SK-N-MC (cell line): ENCODE data around the gene ACSM5.

Source experiments
- DNase-seq: peaks from one replicate; pipeline ENCODE4 v3.0.0-alpha.2; 2011; ENCODE audit warnings: low read depth, low spot score
- H3K27ac ChIP-seq: fragments of 200-600 bp; sonication (generic); 2 replicates; pipeline ENCODE4 v1.5.1; 2016; ENCODE audit warnings: mixed run types
- H3K36me3 ChIP-seq: fragments of 200-600 bp; sonication (generic); 2 replicates; pipeline ENCODE4 v1.6.1; 2017; ENCODE audit warnings: antibody characterized with exemption, low read length, mixed read lengths; ENCODE audit not compliant: insufficient read depth
- H3K4me3 ChIP-seq: fragments of 200-600 bp; sonication (generic); 2 replicates; pipeline ENCODE4 v1.5.1; 2016
- H3K9ac ChIP-seq: fragments of 200-600 bp; sonication (generic); 2 replicates; pipeline ENCODE4 v1.8.0; 2017; ENCODE audit warnings: mixed run types, mixed read lengths; ENCODE audit not compliant: insufficient read length
- H3K9me3 ChIP-seq: fragments of 200-600 bp; sonication (generic); 2 replicates; pipeline ENCODE4 v1.6.1; 2017; ENCODE audit warnings: low read depth, mild to moderate bottlenecking, antibody characterized with exemption, low read length, moderate library complexity, mixed read lengths
- EZH2 ChIP-seq: fragments of 200-600 bp; sonication (generic); IDR thresholded peaks from one replicate; pipeline ENCODE4 v1.6.1; 2017; ENCODE audit warnings: antibody characterized with exemption
- FOXP2 ChIP-seq: optimal IDR thresholded peaks from 2 replicates; pipeline ENCODE3; 2011; ENCODE audit warnings: mild to moderate bottlenecking, moderate library complexity; ENCODE audit not compliant: insufficient read depth; ENCODE audit errors: extremely low read length, control extremely low read depth
- POLR2AphosphoS5 ChIP-seq: IDR thresholded peaks from 2 replicates; pipeline ENCODE4 v1.6.1; 2012; ENCODE audit warnings: mild to moderate bottlenecking, low read depth, low read length, borderline replicate concordance

ACSM5 gene

DNA sequence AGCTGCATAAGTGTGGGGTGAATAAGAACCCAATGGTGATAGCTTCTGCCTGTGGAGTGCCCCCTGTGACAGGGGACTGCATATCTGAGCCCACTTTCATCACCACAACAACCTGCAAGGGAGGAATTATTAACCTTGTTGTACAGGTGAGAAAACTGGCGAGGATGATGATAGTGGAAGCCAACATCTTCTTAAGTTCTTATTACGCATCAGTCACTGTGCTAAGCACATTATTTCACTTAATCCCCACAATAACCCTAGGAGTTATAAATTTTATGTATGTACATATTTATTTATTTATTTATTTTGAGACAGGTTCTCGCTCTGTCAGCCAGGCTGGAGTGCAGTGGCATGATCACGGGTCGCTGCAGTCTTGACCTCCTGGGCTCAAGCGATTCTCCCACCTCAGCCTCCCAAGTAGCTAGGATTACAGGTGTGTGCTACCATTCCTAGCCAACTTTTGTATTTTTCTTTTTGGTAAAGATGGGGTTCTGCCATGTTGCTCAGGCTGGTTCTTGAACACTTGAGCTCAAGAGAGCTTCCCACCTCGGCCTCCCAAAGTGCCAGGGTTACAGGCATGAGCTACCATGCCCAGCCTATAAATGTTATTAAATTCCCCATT is 12.4 kb upstream of the ACSM5 start:
- H3K27ac ChIP-seq, result no peak overlapping the region
- H3K36me3 ChIP-seq, result no peaks in the 10 kb centered on the region
- no peak overlapping the region for H3K4me3 ChIP-seq
- H3K9me3 ChIP-seq, result no peaks in the 10 kb centered on the region
- DNase-seq, result no peak
- TF ChIP-seq FOXP2, result no peak
- no peak for TF ChIP-seq POLR2AphosphoS5
- TF ChIP-seq EZH2, result no peak
- no peak overlapping the region for H3K9ac ChIP-seq

DNA sequence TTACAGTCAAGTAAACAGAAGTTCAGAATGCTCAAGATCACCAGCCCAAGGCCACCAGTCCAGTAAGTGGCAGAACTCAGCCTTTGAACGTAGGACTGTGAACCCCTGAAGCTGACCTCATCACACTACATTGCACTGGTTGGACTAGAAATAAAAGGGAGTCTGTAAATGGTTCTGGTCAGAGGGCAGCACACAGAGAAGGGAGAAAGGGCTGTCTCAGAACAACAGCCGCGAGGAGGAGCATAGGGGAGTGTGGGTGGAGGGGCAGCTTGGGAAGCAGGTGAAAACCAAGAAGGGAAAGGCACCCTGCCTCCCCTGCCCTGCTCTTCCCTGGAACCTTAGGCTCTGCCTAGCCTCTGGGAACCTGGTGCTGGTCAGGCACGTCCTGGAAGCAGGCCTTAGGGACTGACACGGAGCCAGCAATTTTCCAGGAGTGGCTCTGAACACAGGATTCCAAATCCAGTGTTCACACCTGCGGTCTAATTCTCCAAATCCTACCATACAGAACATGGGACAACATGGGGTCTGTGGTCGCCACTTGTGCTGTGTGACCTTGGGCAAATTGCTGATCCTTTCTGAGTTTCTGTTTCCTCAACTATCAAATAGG is 11.8 kb upstream of the ACSM5 start:
- no peak overlapping the region for H3K9ac ChIP-seq
- no peaks in the 10 kb centered on the region for H3K9me3 ChIP-seq
- no peaks in the 10 kb centered on the region for H3K36me3 ChIP-seq
- no peak overlapping the region for H3K4me3 ChIP-seq
- H3K27ac ChIP-seq, result no peak overlapping the region
- no peak for DNase-seq
- no peak for TF ChIP-seq EZH2
- TF ChIP-seq POLR2AphosphoS5, result no peak
- TF ChIP-seq FOXP2, result no peak

DNA sequence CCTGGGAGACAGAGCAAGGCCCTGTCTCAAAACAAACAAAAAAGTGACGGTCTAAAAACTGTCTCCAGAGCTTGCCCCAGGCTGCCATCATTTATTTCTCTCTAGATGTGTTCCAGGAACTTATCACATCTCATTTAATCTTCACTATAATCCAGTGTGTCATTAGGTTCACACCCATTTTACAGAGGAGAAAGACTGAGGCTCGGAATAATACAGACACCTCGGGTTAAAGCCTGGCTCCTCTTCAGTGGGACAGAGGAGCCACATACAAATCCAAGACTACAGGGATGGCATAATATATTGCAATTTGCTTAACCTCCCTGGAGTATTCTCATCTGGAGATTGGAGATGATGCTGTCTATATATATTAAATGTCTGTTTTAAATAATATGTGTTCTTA is 10.7 kb upstream of the ACSM5 start:
- H3K36me3 ChIP-seq, result no peaks in the 10 kb centered on the region
- no peak overlapping the region for H3K9ac ChIP-seq
- no peak overlapping the region for H3K27ac ChIP-seq
- TF ChIP-seq POLR2AphosphoS5, result no peak
- TF ChIP-seq EZH2, result no peak
- TF ChIP-seq FOXP2, result no peak
- H3K4me3 ChIP-seq, result no peak overlapping the region
- no peaks in the 10 kb centered on the region for H3K9me3 ChIP-seq
- DNase-seq, result no peak

DNA sequence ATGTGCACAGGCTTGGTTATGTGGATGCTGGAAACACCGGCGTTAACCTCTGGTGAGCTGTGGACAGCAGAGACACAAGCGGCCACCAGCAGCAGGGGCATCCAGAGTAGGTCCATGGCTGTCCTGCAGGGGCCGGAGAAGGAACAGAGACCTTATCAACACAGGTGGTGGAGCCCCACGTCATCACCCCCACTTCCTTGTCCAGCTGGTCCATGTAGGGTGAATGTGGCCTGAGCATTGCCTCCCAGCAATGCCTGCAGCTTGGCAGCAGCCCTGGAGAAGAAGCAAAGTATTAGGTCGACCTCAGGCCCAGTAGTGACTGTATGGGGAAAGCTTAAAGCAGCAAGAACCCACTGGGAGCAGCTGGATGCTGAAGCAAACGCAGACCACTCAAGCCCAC is 10.1 kb upstream of the ACSM5 start:
- Histone ChIP-seq H3K4me3 (no peak overlapping the region), H3K27ac (no peak overlapping the region), H3K9ac (no peak overlapping the region), H3K9me3 (no peaks in the 10 kb centered on the region), H3K36me3 (no peaks in the 10 kb centered on the region)
- no peak for DNase-seq
- TF ChIP-seq EZH2, result no peak
- no peak for TF ChIP-seq POLR2AphosphoS5
- no peak for TF ChIP-seq FOXP2

DNA sequence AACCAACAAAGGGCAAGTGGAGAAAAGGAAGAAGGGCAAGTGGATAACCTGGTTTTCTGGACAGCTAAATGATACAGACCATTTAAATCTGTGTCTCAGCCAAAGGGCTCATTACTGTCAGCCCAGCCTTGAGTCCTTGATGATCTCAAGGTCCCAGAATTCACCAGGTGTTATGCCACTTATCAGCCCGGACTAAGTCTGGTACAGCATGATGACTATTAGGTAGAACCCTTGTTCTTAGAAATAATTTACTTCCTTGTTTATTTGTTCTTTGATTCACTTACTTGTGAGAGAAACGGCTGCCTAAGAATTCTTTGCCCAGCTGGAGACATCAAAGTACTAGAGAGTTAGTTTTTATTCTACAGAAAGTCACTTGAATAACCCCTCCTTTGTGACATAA is 8.3 kb upstream of the ACSM5 start:
- TF ChIP-seq FOXP2 (no peak), POLR2AphosphoS5 (no peak), EZH2 (no peak)
- Histone ChIP-seq H3K27ac (no peak overlapping the region), H3K9me3 (no peaks in the 10 kb centered on the region), H3K36me3 (no peaks in the 10 kb centered on the region), H3K9ac (no peak overlapping the region), H3K4me3 (no peak overlapping the region)
- no peak for DNase-seq

DNA sequence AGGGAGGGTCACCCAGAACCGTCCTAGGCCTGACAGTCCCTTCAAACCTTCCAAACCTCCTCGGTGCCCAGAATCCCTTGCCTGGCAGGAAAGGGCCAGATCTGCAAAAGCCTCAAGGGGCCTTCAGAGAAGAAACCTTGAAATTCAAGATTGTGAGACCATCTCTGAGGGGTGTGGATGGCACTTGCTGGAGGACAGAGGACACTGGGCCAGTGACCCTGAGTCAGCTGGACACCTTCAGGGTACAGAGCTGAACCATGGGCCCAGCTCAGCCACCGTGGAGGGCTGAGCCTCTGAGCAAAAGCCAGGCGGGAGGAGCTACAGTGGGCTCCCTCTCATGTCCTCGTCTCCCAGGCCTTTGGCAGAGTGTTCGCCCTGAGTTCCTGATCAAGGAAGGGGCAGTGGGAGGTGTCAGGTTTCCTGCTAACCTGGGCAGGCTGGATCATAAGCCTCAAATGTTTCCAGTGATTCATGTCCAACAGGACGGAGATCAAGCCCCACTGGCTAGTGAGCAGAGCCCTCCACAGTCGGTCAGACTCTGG is 7.8 kb upstream of the ACSM5 start:
- no peak for DNase-seq
- Histone ChIP-seq H3K36me3 (no peaks in the 10 kb centered on the region), H3K9me3 (no peaks in the 10 kb centered on the region), H3K4me3 (no peak overlapping the region), H3K27ac (no peak overlapping the region), H3K9ac (no peak overlapping the region)
- no peak for TF ChIP-seq POLR2AphosphoS5
- no peak for TF ChIP-seq EZH2
- no peak for TF ChIP-seq FOXP2

DNA sequence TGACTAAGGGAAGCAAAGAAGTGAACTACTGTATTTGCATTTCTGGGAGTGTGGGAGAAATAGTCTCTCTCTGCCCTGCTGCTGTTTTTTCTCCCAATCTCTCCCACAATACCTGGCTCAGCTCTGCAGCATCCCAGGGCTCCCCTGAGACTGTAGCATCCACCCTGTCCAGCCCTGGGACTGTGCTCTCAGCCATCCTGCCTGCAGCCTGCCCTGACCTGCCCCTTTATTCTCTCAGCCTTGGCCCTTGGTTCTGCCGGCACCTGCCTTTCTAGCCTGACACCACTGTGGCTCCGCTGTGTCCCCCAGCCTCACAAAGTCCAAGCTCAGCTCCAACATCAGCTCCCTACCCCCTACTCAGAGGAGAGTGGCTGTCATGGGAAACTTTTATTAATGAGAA is 6.7 kb upstream of the ACSM5 start:
- H3K9me3 ChIP-seq, result no peaks in the 10 kb centered on the region
- no peak overlapping the region for H3K27ac ChIP-seq
- no peak overlapping the region for H3K9ac ChIP-seq
- H3K4me3 ChIP-seq, result no peak overlapping the region
- no peak for DNase-seq
- no peaks in the 10 kb centered on the region for H3K36me3 ChIP-seq
- TF ChIP-seq FOXP2 (no peak), POLR2AphosphoS5 (no peak), EZH2 (no peak)

DNA sequence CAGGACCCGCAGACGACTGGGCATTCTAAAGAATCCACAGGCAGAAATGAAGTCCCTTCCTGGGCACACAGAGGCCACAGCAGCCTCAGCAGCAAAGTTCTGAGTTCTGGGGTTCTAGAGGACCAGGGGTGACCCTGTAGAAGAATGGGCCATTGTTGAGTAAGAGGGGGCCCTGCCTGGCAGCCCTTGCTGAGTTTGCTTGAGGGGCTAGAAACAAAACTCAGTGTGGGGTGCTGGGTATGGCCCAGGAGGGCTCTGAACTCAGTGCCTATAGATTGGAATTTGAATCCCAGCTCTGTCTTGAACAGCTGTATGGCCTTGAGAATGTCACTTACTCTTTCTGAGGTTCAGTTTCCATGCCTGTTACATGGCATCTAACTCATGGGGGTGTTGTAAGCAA is 4.7 kb upstream of the ACSM5 start, which contains the start of gene PDILT:
Gene PDILT (minus strand): TSS at position 101 of the 400 bp plus-strand sequence. CDS start 5,437 bp downstream, outside the sequence.
- TF ChIP-seq EZH2 (no peak), FOXP2 (no peak), POLR2AphosphoS5 (no peak)
- no peak within 1 kb of the TSS for H3K4me3 ChIP-seq

DNA sequence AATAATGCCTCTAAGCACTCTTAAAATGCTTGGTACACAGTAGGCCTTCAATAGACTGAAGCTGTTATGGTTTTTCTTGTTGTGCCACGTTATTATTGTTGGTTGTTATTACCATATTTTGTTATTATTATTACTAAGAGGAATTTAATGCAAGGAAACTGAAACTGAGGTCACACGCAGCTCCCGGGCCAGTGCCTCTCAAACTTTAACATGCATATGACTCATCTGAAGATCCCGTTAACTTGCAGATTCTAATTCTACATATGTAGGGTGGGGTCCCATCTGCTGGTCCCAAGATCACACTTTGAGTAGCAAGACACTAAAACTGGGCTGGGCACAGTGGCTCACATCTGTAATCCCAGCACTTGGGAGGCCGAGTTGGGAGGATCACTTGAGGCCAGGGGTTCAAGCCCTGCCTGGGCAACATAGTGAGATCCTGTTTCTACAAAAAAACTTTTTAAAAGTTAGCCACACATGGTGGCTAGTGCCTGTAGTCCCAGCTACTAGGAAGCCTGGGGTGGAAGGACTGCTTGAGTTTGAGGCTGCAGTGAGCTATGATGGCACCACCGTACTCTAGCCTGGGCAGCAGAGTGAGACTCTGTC is 888 bp downstream of the ACSM5 start:
- no peak overlapping the region for H3K27ac ChIP-seq

More for the DNA sequence above, 4.7 kb upstream of the ACSM5 start, which contains the start of gene PDILT:
- H3K36me3 ChIP-seq, result no peaks in the 10 kb centered on the region
- DNase-seq, result no peak
- no peak within 1 kb of the TSS for H3K9ac ChIP-seq
- H3K9me3 ChIP-seq, result no peaks in the 10 kb centered on the region
- H3K27ac ChIP-seq, result no peak within 1 kb of the TSS

More for the DNA sequence above, 888 bp downstream of the ACSM5 start:
- TF ChIP-seq FOXP2 (no peak), EZH2 (no peak), POLR2AphosphoS5 (no peak)
- DNase-seq, result no peak
- Histone ChIP-seq H3K4me3 (no peak overlapping the region), H3K9me3 (no peaks in the 10 kb centered on the region), H3K9ac (no peak overlapping the region), H3K36me3 (no peaks in the 10 kb centered on the region)
